GM19023 (cell line): ENCODE data around the gene MRGPRF.

Experiments used
- ATAC-seq: cut with Tn5 transposase; IDR thresholded peaks from one replicate; pipeline ENCODE4 v1.9.1; 2021; ENCODE audit warnings: mild to moderate bottlenecking, moderate library complexity; ENCODE audit not compliant: unreplicated experiment

MRGPRF gene

GRCh38 chr11:68966894-68967780, 45.9 kb downstream of the MRGPRF start:
- no peak for ATAC-seq

- ATAC-seq, result no peak
These were observed 46.9 kb downstream of the MRGPRF start for GRCh38 chr11:68965901-68966853.

DNA sequence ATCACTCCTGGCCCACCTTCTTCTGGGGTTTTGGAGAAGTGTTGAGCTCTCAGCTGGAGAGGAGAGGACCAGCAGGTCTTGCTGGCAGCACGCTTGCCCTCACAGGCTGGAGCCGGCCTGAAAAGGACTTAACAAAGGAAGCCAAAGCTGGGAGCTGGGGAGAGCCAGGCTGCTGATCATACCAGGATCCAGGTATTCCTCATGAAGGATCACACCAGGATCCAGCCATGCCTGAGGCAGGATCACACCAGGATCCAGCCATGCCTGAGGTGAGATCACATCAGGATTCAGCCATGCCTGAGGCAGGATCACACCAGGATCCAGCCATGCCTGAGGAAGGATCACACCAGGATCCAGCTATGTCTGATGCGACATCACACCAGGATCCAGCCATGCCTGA, 49.3 kb downstream of the MRGPRF start:
- no peak for ATAC-seq

DNA sequence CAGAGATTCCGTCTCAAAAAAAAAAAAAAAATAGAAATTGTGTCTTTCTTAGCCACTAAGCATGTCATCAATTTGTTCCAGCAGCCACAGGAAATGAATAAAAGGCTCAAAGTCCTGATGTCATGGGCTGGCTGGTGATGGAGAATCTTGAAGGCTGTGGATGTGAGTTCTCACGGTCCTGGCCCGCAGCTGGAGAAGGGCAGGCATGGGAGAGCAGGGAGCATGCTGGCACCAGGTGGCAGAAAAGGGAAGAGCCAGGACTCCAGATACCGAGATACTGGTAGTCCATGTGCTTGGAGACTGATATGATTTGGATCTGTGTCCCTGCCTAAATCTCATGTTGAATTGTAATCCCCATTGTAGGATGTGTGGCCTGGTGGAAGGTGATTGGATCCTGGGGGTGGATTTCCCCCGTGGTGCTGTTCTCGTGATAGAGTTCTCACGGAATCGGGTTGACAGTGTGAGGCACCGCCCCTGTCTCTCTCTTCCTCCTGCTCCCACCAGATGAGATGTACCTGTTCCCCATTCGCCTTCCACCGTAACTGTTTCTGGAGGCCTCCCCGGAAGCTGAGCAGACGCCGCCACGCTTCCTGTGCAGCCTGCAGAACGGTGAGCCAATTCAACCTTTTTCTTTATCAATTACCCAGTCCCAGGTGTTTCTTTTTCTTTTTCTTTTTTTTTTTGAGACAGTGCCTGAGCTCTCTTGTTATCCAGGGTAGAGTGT, 50.4 kb downstream of the MRGPRF start:
- no peak for ATAC-seq

GRCh38 chr11:68961245-68961644, 51.8 kb downstream of the MRGPRF start:
- ATAC-seq, result no peak

DNA sequence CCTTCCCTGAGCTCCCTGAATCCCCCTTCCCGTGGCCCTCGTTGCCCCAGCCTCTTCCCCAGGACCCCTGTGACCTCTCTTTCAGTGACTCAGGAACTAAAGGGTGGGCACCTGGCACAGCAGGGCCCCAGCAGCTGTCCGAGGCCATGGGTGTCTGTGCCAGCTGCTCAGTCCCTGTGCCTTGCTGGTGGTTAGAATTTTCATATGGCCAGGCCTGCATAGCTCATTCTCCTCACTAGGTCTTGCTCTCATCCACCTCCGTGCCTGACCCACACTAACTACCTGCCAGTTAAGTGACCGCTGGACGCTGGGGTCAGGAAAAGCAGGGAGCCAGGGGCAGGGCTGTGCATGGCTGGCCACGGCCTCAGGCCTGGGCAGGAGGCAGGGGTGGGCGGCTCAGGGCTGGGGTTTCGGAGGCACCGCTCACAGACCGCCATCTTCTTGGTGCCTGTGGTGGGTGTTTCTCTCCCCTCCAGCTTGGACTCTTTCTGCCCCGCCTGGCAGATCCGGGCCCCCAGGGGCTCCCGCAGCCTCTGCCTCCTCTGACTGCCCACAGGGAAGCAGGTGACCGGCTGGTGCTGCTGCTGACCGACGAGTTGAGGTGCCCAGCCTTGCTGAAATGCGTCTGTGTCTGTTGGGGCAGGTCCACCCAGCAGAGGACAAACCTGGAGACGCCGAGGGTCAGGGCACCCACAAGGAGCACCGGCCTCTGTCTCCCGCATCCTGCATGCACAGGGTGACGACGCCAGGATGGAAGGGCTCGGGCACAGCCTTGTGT, 52.6 kb downstream of the MRGPRF start:
- no peak for ATAC-seq

- no peak for ATAC-seq
These were observed 53.4 kb downstream of the MRGPRF start for GRCh38 chr11:68959465-68960293.

DNA sequence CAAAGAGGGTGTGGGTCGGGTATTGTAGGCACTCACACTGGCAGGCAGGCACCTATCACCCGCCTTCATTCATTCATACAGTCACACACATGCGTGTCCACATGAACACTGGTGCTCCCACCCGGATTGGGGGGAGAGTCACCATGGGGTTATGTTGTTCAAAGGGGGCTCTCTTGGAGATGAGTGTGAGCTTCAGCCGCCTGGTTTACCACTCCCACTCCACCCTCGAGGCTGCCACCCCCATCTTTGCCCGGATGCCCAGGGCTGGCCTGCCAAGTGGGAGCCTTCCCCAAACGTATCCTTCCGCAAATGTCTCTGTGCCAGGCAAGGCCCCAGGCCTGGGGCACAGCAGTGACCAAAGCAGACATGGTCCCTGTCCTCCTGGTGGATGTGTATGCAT, 54.8 kb downstream of the MRGPRF start:
- no peak for ATAC-seq

GRCh38 chr11:68956547-68957254, 56.3 kb downstream of the MRGPRF start:
- no peak for ATAC-seq

DNA sequence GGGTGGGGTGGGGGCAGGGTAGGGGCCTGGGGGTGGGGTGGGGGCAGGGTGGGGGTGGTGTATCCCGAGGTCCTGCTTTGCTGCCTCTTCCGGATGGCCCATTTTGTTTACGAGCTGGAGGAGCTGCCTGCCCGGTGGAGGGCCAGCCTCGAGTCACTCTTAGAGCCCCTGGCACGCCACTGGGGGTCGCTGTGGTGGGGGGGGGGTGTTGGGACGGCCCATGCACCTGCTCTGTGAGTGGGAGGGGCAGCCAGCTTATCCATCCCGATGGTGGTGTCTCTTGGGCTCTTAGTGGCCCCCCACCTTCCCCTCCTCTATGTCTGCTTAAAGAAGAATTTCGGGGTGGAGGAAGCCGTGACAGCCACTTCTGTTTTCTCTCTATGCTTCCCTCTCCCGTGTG, 56.9 kb downstream of the MRGPRF start:
- no peak for ATAC-seq

- ATAC-seq, result no peak
These were observed 57.5 kb downstream of the MRGPRF start for GRCh38 chr11:68955607-68955958.

DNA sequence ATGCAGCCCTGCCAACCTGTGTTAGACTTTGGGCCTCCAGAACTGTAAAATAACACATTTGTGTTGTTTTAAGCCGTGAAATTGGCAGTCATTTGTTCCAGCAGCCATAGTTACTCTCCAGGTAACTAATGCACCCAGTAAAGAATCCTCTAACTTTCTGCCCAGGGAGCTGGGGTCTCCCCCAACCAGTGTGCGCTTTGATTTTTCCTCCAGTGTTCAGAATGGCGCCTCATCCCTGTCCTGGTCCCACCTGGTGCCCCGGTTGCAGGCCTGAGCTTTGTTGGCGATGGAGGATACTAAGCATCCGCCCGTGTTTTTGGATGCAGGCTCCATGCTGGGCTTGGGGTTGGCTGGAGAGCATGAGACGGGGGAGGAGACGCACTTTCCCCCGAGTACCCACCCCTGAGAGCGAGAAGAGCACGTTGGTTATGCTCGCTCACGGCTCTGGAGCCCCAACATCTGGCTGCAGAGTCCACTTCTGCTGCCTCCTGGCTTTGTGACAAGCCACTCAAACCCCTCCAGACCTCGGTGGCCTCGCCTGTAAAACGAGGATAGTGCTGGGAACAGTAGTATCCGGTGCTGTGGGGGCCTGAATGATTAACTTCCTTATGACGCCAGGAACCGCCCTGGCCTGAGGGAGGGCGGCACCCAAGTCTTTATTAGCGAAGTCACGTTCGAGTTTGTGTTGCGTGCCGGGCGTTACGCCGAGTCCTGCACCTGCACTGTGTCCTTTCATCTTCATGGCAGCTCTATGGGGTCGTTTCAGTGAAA, 58.0 kb downstream of the MRGPRF start:
- ATAC-seq, result no peak
